GM23248 (cell line): ENCODE results near the gene RFK.

Source experiments
- EZH2 ChIP-seq: fragments of 200-600 bp; sonication (generic); IDR thresholded peaks from 2 replicates; pipeline ENCODE4 v1.6.1; 2018; ENCODE audit warnings: antibody characterized with exemption, mild to moderate bottlenecking; ENCODE audit not compliant: insufficient read depth, poor library complexity, severe bottlenecking
- EZH2phosphoT487 ChIP-seq: fragments of 200-600 bp; sonication (generic); IDR thresholded peaks from 2 replicates; pipeline ENCODE4 v1.6.1; 2018; ENCODE audit warnings: antibody characterized with exemption, moderate library complexity, mild to moderate bottlenecking, low read depth; ENCODE audit not compliant: insufficient read depth

DNA sequence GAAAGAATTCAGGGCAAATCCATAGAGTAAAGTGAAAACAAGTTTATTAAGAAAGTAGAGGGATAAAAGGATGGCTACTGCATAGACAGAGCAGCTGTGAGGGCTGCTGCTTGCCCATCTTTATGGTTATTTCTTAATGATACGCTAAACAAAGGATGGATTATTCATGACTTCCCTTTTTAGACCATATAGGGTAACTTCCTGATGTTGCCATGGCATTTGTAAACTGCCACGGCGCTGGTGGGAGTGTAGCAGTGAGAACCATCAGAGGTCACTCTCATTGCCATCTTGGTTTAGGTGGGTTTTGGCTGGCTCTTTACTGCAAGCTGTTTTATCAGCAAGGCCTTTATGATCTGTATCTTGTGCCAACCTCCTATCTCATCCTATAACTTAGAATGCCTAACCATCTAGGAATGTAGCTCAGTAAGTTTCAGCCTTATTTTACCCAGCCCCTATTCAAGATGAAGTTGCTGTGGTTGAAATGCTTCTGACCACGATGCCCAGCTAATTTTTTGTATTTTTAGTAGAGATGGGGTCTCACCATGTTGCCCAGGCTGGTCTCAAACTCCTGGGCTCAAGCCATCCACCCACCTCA, 42.1 kb downstream of the RFK start:
- no peak for TF ChIP-seq EZH2
- TF ChIP-seq EZH2phosphoT487 = no peak
